GM12872 (cell line): ENCODE measurements around the gene SCP2.

Experiments
- CTCF ChIP-seq: IDR thresholded peaks from 3 replicates; pipeline ENCODE4 v1.5.1; 2011; ENCODE audit warnings: low read depth, mild to moderate bottlenecking, low read length, moderate library complexity; ENCODE audit not compliant: insufficient read depth

SCP2 gene

GRCh38 chr1:53061123-53061858, 134.2 kb downstream of the SCP2 start:
- TF ChIP-seq CTCF = no peak

GRCh38 chr1:53061859-53062707, 135.0 kb downstream of the SCP2 start, which contains the start of gene PODN:
PODN (plus strand) TSS chr1:53062213; CDS start chr1:53069856, 7,643 bp downstream.
- no peak for TF ChIP-seq CTCF

DNA sequence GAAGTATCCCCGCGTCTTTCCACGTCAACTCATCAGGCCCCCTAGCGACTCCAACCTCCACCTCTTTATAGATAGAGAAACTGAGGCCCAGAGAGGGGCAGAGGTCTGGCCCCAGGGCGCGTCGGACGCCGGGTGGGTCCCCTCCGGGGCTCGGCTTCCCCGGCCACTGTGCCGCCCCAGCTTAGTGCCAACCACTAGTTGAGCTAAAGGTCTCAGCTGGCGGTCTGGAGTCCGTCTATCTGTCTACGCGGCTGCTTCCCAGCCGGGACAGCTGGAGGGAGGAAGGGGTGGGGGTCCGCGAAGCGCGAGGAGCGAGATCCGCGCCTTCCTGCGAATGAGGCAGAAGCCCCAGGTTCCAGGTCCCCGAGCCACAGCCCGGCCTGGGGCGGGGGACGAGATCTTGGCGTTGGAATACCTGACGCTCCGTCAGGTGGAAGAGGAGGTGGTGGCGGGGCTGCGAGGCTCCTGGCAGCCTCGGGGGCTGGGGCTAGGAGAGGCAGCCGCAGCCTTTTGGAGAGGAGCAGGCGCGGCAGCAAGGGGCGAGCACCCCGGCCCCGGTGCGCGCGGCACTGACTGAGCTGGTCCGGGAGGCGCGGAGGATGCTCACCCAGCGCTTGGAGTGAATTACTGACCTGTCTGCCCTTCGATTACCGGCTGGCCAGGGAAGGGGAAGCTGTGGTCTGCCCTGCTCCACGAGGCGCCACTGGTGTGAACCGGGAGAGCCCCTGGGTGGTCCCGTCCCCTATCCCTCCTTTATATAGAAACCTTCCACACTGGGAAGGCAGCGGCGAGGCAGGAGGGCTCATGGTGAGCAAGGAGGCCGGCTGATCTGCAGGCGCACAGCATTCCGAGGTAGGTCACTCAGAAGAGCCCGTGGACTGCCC, 135.9 kb downstream of the SCP2 start:
- TF ChIP-seq CTCF = no peak

GRCh38 chr1:53063744-53064515, 136.9 kb downstream of the SCP2 start:
- TF ChIP-seq CTCF = no peak

- TF ChIP-seq CTCF = no peak
These were observed 138.3 kb downstream of the SCP2 start for GRCh38 chr1:53065391-53065790.

DNA sequence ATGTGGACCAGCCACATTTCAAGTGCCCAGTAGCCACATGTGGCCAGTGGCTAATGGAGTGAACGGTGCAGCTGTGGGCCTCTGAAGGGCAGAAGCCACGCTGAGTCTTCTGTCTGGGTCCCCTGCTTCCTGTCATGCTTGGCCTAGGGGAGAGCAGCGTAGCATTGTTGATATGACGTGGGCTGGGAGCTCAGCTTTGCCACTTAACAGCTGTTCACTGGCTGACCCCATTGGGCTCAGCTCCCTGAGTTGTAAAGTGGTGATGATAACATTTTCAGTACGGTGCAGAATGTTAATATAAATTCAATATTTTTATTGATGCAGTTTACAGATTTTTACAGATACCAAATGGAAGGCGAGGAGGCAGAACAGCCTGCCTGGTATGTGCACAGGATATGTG, 139.4 kb downstream of the SCP2 start:
- TF ChIP-seq CTCF = no peak
